ENCODE measurements around the gene SNX19. TPM values are rescaled to one million over a fixed set of nuclear protein-coding genes. Genes with fewer than 3 reads are reported as not detected.
A peak's percentile ranks its signal among the peaks of the same experiment; 100 is the strongest.

SNX19 gene
- total RNA-seq, 6 donors from 2014 or later, result 46.4 to 112 (median 80.0) TPM

DNA sequence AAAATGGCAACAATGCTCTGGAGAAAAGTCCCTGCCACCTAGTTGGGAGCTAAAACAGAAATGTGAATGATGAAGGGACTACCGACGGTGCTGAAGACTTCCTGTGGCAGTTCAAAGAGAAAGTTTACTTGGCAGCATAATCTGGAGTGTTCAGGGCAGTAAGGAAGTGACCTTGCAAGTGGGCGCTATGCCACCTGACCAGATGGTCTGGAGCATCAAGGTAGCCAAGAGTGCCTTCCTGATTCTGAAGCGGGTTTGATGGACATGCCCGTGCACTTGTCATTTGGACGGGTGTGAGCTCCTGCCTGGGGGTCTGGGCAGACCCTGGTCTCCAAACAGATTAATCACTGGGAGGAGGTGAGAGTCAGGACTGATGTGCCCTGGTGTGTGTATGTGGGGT lies 1.8 kb upstream of the SNX19 start:
- DNase-seq, result no peak

GRCh38 chr11:130916910-130917309 lies 631 bp upstream of the SNX19 start:
- Histone ChIP-seq H3K4me3 (peak overlapping the region in 3 of 4 donors; percentile 66 to 91 (median 89)), H3K9me3 (no peaks in the 10 kb centered on the region), H3K27me3 (no peaks in the 10 kb centered on the region), H3K4me1 (peaks cover 16 to 39% (median 24%) of the 10 kb centered on the region in 4 donors), H3K36me3 (peaks cover 0 to 26% (median 2%) of the 10 kb centered on the region in 4 donors), H3K27ac (peak overlapping the region; percentile 83 to 92 (median 89))
- DNase-seq (no peak), ATAC-seq (ENCODE audit: low FRiP score in 2 of 2) (no peak)
- TF ChIP-seq EP300 (IDR thresholded peaks at IDR 0.05) (no peak), CTCF (IDR thresholded peaks at IDR 0.05) (no peak), POLR2AphosphoS5 (IDR thresholded peaks at IDR 0.05) (no peak), POLR2A (IDR thresholded peaks at IDR 0.05) (no peak)
- WGBS, 2 donors, result 65 to 66% methylated on average over 8 of the region's 8 CpGs

More for the DNA sequence above, 1.8 kb upstream of the SNX19 start:
- H3K4me1 ChIP-seq, result peaks cover 16 to 34% (median 22%) of the 10 kb centered on the region in 4 donors
- H3K4me3 ChIP-seq, result no peak overlapping the region
- WGBS, 2 donors, result 68 to 73% methylated on average over 6 of the region's 6 CpGs
- no peak overlapping the region for H3K27ac ChIP-seq
- no peak for ATAC-seq (ENCODE audit: low FRiP score in 2 of 2)
- TF ChIP-seq CTCF (IDR thresholded peaks at IDR 0.05), result no peak
- no peak for TF ChIP-seq POLR2A (IDR thresholded peaks at IDR 0.05)
- no peak for TF ChIP-seq POLR2AphosphoS5 (IDR thresholded peaks at IDR 0.05)
- no peak for TF ChIP-seq EP300 (IDR thresholded peaks at IDR 0.05)
- H3K27me3 ChIP-seq, result no peaks in the 10 kb centered on the region
- peaks cover 0 to 17% (median 2%) of the 10 kb centered on the region in 4 donors for H3K36me3 ChIP-seq
- H3K9me3 ChIP-seq, result no peaks in the 10 kb centered on the region

DNA sequence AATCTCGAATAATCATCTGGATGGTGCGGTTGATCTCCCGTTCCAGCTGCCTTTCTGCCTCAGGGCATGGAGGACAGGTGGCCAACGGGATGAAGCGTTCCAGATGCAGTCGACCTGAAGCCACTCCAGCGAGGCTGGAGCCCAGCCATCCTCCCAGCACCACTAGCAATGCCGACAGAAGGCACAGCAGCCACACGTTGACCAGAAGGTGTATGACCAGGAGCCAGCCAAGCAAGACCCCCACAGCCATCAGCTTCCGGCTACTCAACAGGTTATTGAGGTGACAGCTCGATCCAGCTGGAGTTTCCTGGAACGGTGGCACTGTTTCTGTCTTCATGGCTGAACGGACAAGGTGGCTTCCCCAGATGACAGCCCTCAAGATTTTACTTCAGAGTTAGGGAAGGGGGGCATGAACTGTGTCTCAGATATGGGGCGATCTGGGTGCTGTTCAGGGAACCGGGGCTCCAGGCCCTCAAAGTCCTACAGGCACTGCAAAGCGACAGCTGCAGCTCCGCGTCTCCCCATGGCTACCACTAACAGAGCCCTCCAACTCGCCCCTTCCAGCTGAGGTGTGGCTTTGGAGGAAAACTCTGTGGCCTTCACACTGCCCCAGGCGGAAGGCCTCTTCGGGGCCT lies 559 bp downstream of the SNX19 start:
- 49 to 58% methylated on average over 13 to 19 of the region's 21 CpGs for WGBS, 2 donors
- Histone ChIP-seq H3K36me3 (peaks cover 0 to 37% (median 4%) of the 10 kb centered on the region in 4 donors), H3K9me3 (no peaks in the 10 kb centered on the region), H3K27ac (peak overlapping the region; percentile 83 to 92 (median 89)), H3K4me3 (peak overlapping the region; percentile 66 to 91 (median 80)), H3K27me3 (no peaks in the 10 kb centered on the region), H3K4me1 (peaks cover 16 to 39% (median 24%) of the 10 kb centered on the region in 4 donors)
- ATAC-seq (ENCODE audit: low FRiP score in 2 of 2) (no peak), DNase-seq (no peak)
- TF ChIP-seq POLR2A (IDR thresholded peaks at IDR 0.05) (no peak), EP300 (IDR thresholded peaks at IDR 0.05) (no peak), POLR2AphosphoS5 (IDR thresholded peaks at IDR 0.05) (no peak), CTCF (IDR thresholded peaks at IDR 0.05) (no peak)

DNA sequence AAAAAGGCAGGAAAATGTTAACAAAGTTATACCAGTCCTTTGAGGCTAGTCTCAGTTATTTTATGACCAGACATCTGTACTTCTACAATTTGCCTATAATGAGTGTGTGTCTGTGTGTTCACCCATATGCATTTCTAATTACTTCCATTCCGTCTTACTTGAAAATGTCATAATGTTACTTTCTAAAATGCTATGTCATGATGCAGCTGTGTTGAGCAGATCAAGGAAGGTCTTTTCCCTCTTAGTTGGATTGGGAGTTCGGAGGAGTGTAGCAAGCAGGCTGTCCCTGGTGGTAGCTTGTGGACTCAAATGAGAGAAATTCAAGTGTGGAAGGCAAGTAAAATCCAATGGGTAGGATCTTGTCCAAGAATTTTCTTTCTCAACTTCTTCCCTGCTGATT lies 3.0 kb downstream of the SNX19 start:
- H3K27ac ChIP-seq, result no peak overlapping the region
- DNase-seq (no peak), ATAC-seq (ENCODE audit: low FRiP score in 2 of 2) (no peak)
- 80 to 91% methylated on average over 2 of the region's 2 CpGs for whole genome bisulfite sequencing, 2 donors
- peaks cover 0 to 58% (median 18%) of the 10 kb centered on the region in 4 donors for H3K36me3 ChIP-seq
- no peak overlapping the region for H3K4me3 ChIP-seq
- H3K4me1 ChIP-seq, result peaks cover 16 to 39% (median 24%) of the 10 kb centered on the region in 4 donors
- no peaks in the 10 kb centered on the region for H3K27me3 ChIP-seq
- TF ChIP-seq CTCF (IDR thresholded peaks at IDR 0.05) (no peak), POLR2AphosphoS5 (IDR thresholded peaks at IDR 0.05) (no peak), EP300 (IDR thresholded peaks at IDR 0.05) (no peak), POLR2A (IDR thresholded peaks at IDR 0.05) (no peak)
- no peaks in the 10 kb centered on the region for H3K9me3 ChIP-seq

DNA sequence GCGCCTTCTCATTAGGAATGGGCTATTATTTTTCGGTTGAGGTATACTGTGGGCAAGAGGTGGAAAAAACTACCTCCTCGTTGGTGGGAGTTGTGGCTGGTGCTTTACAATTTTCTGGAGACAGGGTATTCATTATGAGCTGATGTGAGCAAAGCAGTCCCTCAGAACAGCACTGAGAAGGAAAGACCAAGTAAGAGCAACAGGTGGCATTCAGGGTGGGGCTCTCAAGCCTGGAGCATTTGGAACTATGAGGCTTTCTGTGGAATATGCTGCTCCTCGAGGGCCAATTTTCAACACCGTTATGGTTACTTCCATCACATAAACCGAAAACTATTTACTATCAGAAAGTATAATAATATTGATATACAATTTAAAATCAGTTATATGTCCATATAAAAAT lies 3.7 kb downstream of the SNX19 start:
- no peak overlapping the region for H3K27ac ChIP-seq
- TF ChIP-seq POLR2AphosphoS5 (IDR thresholded peaks at IDR 0.05), result no peak
- TF ChIP-seq EP300 (IDR thresholded peaks at IDR 0.05), result no peak
- no peak for TF ChIP-seq POLR2A (IDR thresholded peaks at IDR 0.05)
- no peak for TF ChIP-seq CTCF (IDR thresholded peaks at IDR 0.05)
- 88 to 97% methylated on average over 6 of the region's 6 CpGs for WGBS, 2 donors
- ATAC-seq (ENCODE audit: low FRiP score in 2 of 2) (no peak), DNase-seq (no peak)
- peaks cover 7 to 65% (median 25%) of the 10 kb centered on the region in 4 donors for H3K36me3 ChIP-seq
- H3K4me3 ChIP-seq, result no peak overlapping the region
- no peaks in the 10 kb centered on the region for H3K9me3 ChIP-seq
- H3K27me3 ChIP-seq, result no peaks in the 10 kb centered on the region
- H3K4me1 ChIP-seq, result peaks cover 16 to 39% (median 24%) of the 10 kb centered on the region in 4 donors
